NCI-H2029 (cell line): ENCODE results near the gene LRBA.
"Not testable (repeated sequence)": the region's sequence is repeated elsewhere in the genome, so short reads cannot be mapped to it uniquely, and the experiment has no call there.

Source experiments
- DNase-seq: peaks from one replicate; lab custom pipeline; 2025; lab: John Stamatoyannopoulos, UW

Gene LRBA

GRCh38 chr4:150942539-150942938 lies 72.5 kb downstream of the LRBA start:
- no peak for DNase-seq

- no peak for DNase-seq
Observed at GRCh38 chr4:150940123-150940522, 75.0 kb downstream of the LRBA start.

GRCh38 chr4:150939530-150939929 lies 75.6 kb downstream of the LRBA start:
- DNase-seq, result no peak

GRCh38 chr4:150938873-150939499 lies 76.1 kb downstream of the LRBA start:
- DNase-seq, result no peak

GRCh38 chr4:150938417-150938816 lies 76.7 kb downstream of the LRBA start:
- no peak for DNase-seq

GRCh38 chr4:150934022-150934421 lies 81.1 kb downstream of the LRBA start:
- no peak for DNase-seq

GRCh38 chr4:150931796-150932195 lies 83.3 kb downstream of the LRBA start:
- DNase-seq, result no peak

GRCh38 chr4:150931005-150931404 lies 84.1 kb downstream of the LRBA start:
- no peak for DNase-seq

GRCh38 chr4:150923945-150924344 lies 91.1 kb downstream of the LRBA start:
- DNase-seq, result no peak

GRCh38 chr4:150921486-150921885 lies 93.6 kb downstream of the LRBA start:
- not testable (repeated sequence) for DNase-seq

- not testable (repeated sequence) for DNase-seq
Observed at GRCh38 chr4:150918562-150918961, 96.5 kb downstream of the LRBA start.

GRCh38 chr4:150911326-150911725 lies 103.8 kb downstream of the LRBA start:
- no peak for DNase-seq

GRCh38 chr4:150909116-150909515 lies 106.0 kb downstream of the LRBA start:
- no peak for DNase-seq

- DNase-seq, result no peak
Observed at GRCh38 chr4:150906987-150907633, 108.0 kb downstream of the LRBA start.

GRCh38 chr4:150904671-150905070 lies 110.4 kb downstream of the LRBA start:
- no peak for DNase-seq

- no peak for DNase-seq
Observed at GRCh38 chr4:150903603-150904002, 111.5 kb downstream of the LRBA start.

- DNase-seq, result no peak
Observed at GRCh38 chr4:150896497-150896896, 118.6 kb downstream of the LRBA start.

- DNase-seq, result no peak
Observed at GRCh38 chr4:150890246-150890645, 124.8 kb downstream of the LRBA start.

GRCh38 chr4:150889306-150889705 lies 125.8 kb downstream of the LRBA start:
- no peak for DNase-seq

- no peak for DNase-seq
Observed at GRCh38 chr4:150888625-150889024, 126.5 kb downstream of the LRBA start.

- no peak for DNase-seq
Observed at GRCh38 chr4:150888217-150888616, 126.9 kb downstream of the LRBA start.

- DNase-seq, result no peak
Observed at GRCh38 chr4:150886597-150886996, 128.5 kb downstream of the LRBA start.

- no peak for DNase-seq
Observed at GRCh38 chr4:150884625-150885024, 130.5 kb downstream of the LRBA start.

GRCh38 chr4:150875367-150875766 lies 139.7 kb downstream of the LRBA start:
- no peak for DNase-seq
